Measurements from ENCODE around the gene ATXN10.

- TF ChIP-seq, protein P1, sequence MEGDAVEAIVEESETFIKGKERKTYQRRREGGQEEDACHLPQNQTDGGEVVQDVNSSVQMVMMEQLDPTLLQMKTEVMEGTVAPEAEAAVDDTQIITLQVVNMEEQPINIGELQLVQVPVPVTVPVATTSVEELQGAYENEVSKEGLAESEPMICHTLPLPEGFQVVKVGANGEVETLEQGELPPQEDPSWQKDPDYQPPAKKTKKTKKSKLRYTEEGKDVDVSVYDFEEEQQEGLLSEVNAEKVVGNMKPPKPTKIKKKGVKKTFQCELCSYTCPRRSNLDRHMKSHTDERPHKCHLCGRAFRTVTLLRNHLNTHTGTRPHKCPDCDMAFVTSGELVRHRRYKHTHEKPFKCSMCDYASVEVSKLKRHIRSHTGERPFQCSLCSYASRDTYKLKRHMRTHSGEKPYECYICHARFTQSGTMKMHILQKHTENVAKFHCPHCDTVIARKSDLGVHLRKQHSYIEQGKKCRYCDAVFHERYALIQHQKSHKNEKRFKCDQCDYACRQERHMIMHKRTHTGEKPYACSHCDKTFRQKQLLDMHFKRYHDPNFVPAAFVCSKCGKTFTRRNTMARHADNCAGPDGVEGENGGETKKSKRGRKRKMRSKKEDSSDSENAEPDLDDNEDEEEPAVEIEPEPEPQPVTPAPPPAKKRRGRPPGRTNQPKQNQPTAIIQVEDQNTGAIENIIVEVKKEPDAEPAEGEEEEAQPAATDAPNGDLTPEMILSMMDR (IDR thresholded peaks at IDR 0.05), result no peak
- no peak for TF ChIP-seq POLR2A (IDR thresholded peaks at IDR 0.05)
These were observed 188.6 kb downstream of the ATXN10 start for GRCh38 chr22:45860201-45860600.
